Mesodermal cell (in vitro differentiated cells): ENCODE measurements around the gene DAND5.

Experiments used
- H3K27ac ChIP-seq: 2 replicates; pipeline ENCODE4 v1.7.0; 2013; ENCODE audit warnings: mild to moderate bottlenecking, low read depth, low read length, moderate library complexity; ENCODE audit not compliant: severe bottlenecking
- H3K36me3 ChIP-seq: 2 replicates; pipeline ENCODE4 v1.7.1; 2013; ENCODE audit warnings: mild to moderate bottlenecking, low read length, moderate library complexity; ENCODE audit not compliant: control insufficient read depth, insufficient read depth
- H3K4me1 ChIP-seq: one replicate; pipeline ENCODE4 v1.7.1; 2013; ENCODE audit warnings: mild to moderate bottlenecking, low read length; ENCODE audit not compliant: insufficient read depth, control insufficient read depth, poor library complexity, severe bottlenecking
- H3K4me3 ChIP-seq: 2 replicates; pipeline ENCODE4 v1.7.0; 2013; ENCODE audit warnings: low read length, control low read depth, mild to moderate bottlenecking; ENCODE audit not compliant: insufficient read depth, poor library complexity, severe bottlenecking; ENCODE audit errors: extremely low read depth
- H3K9me3 ChIP-seq: 2 replicates; pipeline ENCODE4 v1.7.1; 2013; ENCODE audit warnings: mild to moderate bottlenecking, low read length, moderate library complexity; ENCODE audit not compliant: control insufficient read depth
- WGBS, 2 experiments: methylation state at CpG; one replicate each; pipeline ENCODE4 v1.1.5; 2013; ENCODE audit warnings: missing lambda C conversion rate in 2 of 2; ENCODE audit not compliant: insufficient coverage in 2 of 2; 5-methylcytosine and 5-hydroxymethylcytosine counted together

The DAND5 gene

GRCh38 chr19:12986726-12987125, 17.4 kb downstream of the DAND5 start:
- Histone ChIP-seq H3K4me1 (no peaks in the 10 kb centered on the region), H3K4me3 (no peak overlapping the region), H3K36me3 (no peaks in the 10 kb centered on the region), H3K27ac (no peak overlapping the region), H3K9me3 (no peaks in the 10 kb centered on the region)
- WGBS, 2 experiments, result 85 to 89% methylated on average over 10 to 12 of the region's 12 CpGs

GRCh38 chr19:12987190-12987589, 17.8 kb downstream of the DAND5 start:
- Histone ChIP-seq H3K9me3 (no peaks in the 10 kb centered on the region), H3K27ac (no peak overlapping the region), H3K4me3 (no peak overlapping the region), H3K4me1 (no peaks in the 10 kb centered on the region), H3K36me3 (no peaks in the 10 kb centered on the region)
- WGBS, 2 experiments, result 59% methylated on average over 2 of the region's 3 CpGs; no CpG with 5 or more reads in 1 of the 2 experiments

GRCh38 chr19:12987781-12988180, 18.4 kb downstream of the DAND5 start:
- Histone ChIP-seq H3K36me3 (no peaks in the 10 kb centered on the region), H3K4me1 (no peaks in the 10 kb centered on the region), H3K27ac (no peak overlapping the region), H3K4me3 (no peak overlapping the region), H3K9me3 (no peaks in the 10 kb centered on the region)
- WGBS, 2 experiments, result 53 to 78% methylated on average over 2 to 5 of the region's 10 CpGs

- H3K4me3 ChIP-seq, result no peak overlapping the region
- H3K4me1 ChIP-seq, result no peaks in the 10 kb centered on the region
- no peaks in the 10 kb centered on the region for H3K9me3 ChIP-seq
- H3K27ac ChIP-seq, result no peak overlapping the region
- WGBS, 2 experiments, result 35% methylated on average over 12 to 13 of the region's 22 CpGs
- H3K36me3 ChIP-seq, result no peaks in the 10 kb centered on the region
Measured at GRCh38 chr19:12990431-12990830, 21.1 kb downstream of the DAND5 start.

GRCh38 chr19:12990853-12991252, 21.5 kb downstream of the DAND5 start:
- no peak overlapping the region for H3K27ac ChIP-seq
- no peaks in the 10 kb centered on the region for H3K4me1 ChIP-seq
- H3K4me3 ChIP-seq, result no peak overlapping the region
- no peaks in the 10 kb centered on the region for H3K36me3 ChIP-seq
- no peaks in the 10 kb centered on the region for H3K9me3 ChIP-seq
- 68 to 81% methylated on average over 3 of the region's 3 CpGs for WGBS, 2 experiments

GRCh38 chr19:12991296-12991695, 21.9 kb downstream of the DAND5 start:
- WGBS, 2 experiments, result 83 to 89% methylated on average over 2 to 4 of the region's 5 CpGs
- no peaks in the 10 kb centered on the region for H3K36me3 ChIP-seq
- no peak overlapping the region for H3K27ac ChIP-seq
- H3K4me3 ChIP-seq, result no peak overlapping the region
- no peaks in the 10 kb centered on the region for H3K9me3 ChIP-seq
- no peaks in the 10 kb centered on the region for H3K4me1 ChIP-seq

- Histone ChIP-seq H3K9me3 (no peaks in the 10 kb centered on the region), H3K4me1 (no peaks in the 10 kb centered on the region), H3K27ac (no peak overlapping the region), H3K4me3 (no peak overlapping the region), H3K36me3 (no peaks in the 10 kb centered on the region)
- 81 to 85% methylated on average over 8 to 11 of the region's 11 CpGs for WGBS, 2 experiments
Measured at GRCh38 chr19:12992729-12993128, 23.4 kb downstream of the DAND5 start.

GRCh38 chr19:12993562-12993961, 24.2 kb downstream of the DAND5 start:
- 91% methylated on average over 6 to 7 of the region's 7 CpGs for WGBS, 2 experiments
- no peak overlapping the region for H3K27ac ChIP-seq
- no peaks in the 10 kb centered on the region for H3K4me1 ChIP-seq

GRCh38 chr19:12994701-12995595, 25.6 kb downstream of the DAND5 start, which contains the start of gene NFIX:
Gene NFIX (plus strand): TSS chr19:12995475. CDS start chr19:12995838, 363 bp downstream.
- Histone ChIP-seq H3K4me3 (peak within 1 kb of the TSS; percentile 5), H3K36me3 (no peaks in the 10 kb centered on the region), H3K9me3 (no peaks in the 10 kb centered on the region), H3K4me1 (no peaks in the 10 kb centered on the region), H3K27ac (no peak within 1 kb of the TSS)
- WGBS, 2 experiments, result 42 to 55% methylated on average over 20 to 25 of the region's 84 CpGs

More at GRCh38 chr19:12993562-12993961, 24.2 kb downstream of the DAND5 start:
- no peak overlapping the region for H3K4me3 ChIP-seq
- no peaks in the 10 kb centered on the region for H3K36me3 ChIP-seq
- no peaks in the 10 kb centered on the region for H3K9me3 ChIP-seq

- H3K27ac ChIP-seq, result no peak overlapping the region
- no peaks in the 10 kb centered on the region for H3K4me1 ChIP-seq
- no peaks in the 10 kb centered on the region for H3K9me3 ChIP-seq
- peak overlapping the region; percentile 5 for H3K4me3 ChIP-seq
- H3K36me3 ChIP-seq, result no peaks in the 10 kb centered on the region
- 0 to 3% methylated on average over 68 to 79 of the region's 129 CpGs for WGBS, 2 experiments
Measured at GRCh38 chr19:12995596-12996405, 26.4 kb downstream of the DAND5 start.
